GM19324 (cell line): Measurements from ENCODE around the gene OGG1.

ENCODE experiments used
- ATAC-seq: cut with Tn5 transposase; IDR thresholded peaks from one replicate; pipeline ENCODE4 v1.9.1; 2021; ENCODE audit warnings: mild to moderate bottlenecking, moderate library complexity; ENCODE audit not compliant: unreplicated experiment, low FRiP score

The OGG1 gene

GRCh38 chr3:9749645-9750555, at the start of gene OGG1:
Gene OGG1 (plus strand): TSS chr3:9749952. CDS start chr3:9750287, 335 bp downstream.
- peak; percentile 93 for ATAC-seq

GRCh38 chr3:9700536-9700935, 49.2 kb upstream of the OGG1 start:
- ATAC-seq = no peak

- ATAC-seq = no peak
Measured at GRCh38 chr3:9701006-9701405, 48.7 kb upstream of the OGG1 start.

- ATAC-seq = no peak
Measured at GRCh38 chr3:9701711-9702110, 48.0 kb upstream of the OGG1 start.

GRCh38 chr3:9703240-9703639, 46.5 kb upstream of the OGG1 start:
- ATAC-seq = no peak

GRCh38 chr3:9703736-9704346, 45.9 kb upstream of the OGG1 start, which contains the start of gene CPNE9:
Gene CPNE9 (plus strand): TSS chr3:9703833. CDS start chr3:9703997, 164 bp downstream.
- ATAC-seq = no peak

- ATAC-seq = no peak
Measured at GRCh38 chr3:9704347-9705322, 45.1 kb upstream of the OGG1 start.

- ATAC-seq = no peak
Measured at GRCh38 chr3:9710174-9710739, 39.5 kb upstream of the OGG1 start.

GRCh38 chr3:9712415-9712814, 37.3 kb upstream of the OGG1 start:
- ATAC-seq = no peak

- ATAC-seq = no peak
Measured at GRCh38 chr3:9713142-9713541, 36.6 kb upstream of the OGG1 start.

- ATAC-seq = no peak
Measured at GRCh38 chr3:9715136-9715535, 34.6 kb upstream of the OGG1 start.

- ATAC-seq = no peak
Measured at GRCh38 chr3:9715764-9716437, 33.9 kb upstream of the OGG1 start.

- ATAC-seq = no peak
Measured at GRCh38 chr3:9716801-9717555, 32.8 kb upstream of the OGG1 start.

- no peak for ATAC-seq
Measured at GRCh38 chr3:9717563-9717962, 32.2 kb upstream of the OGG1 start.

- no peak for ATAC-seq
Measured at GRCh38 chr3:9718118-9718517, 31.6 kb upstream of the OGG1 start.

- ATAC-seq = no peak
Measured at GRCh38 chr3:9721015-9721699, 28.6 kb upstream of the OGG1 start.

GRCh38 chr3:9721700-9722060, 28.1 kb upstream of the OGG1 start:
- ATAC-seq = no peak

GRCh38 chr3:9725775-9726515, 23.8 kb upstream of the OGG1 start:
- no peak for ATAC-seq
